ENCODE measurements around the gene CDKAL1.
A peak's percentile ranks its signal among the peaks of the same experiment; 100 is the strongest.
"Not testable (repeated sequence)": the region's sequence is repeated elsewhere in the genome, so short reads cannot be mapped to it uniquely, and the experiment has no call there.

CDKAL1 gene

GRCh38 chr6:20708367-20709124, 174.3 kb downstream of the CDKAL1 start:
- DNase-seq (ENCODE audit: low read depth) = peak; percentile 12

GRCh38 chr6:20709451-20709850, 175.2 kb downstream of the CDKAL1 start:
- no peak for DNase-seq (ENCODE audit: low read depth)

- no peak for DNase-seq (ENCODE audit: low read depth)
Observed at GRCh38 chr6:20710341-20710740, 176.1 kb downstream of the CDKAL1 start.

- DNase-seq (ENCODE audit: low read depth) = no peak
Observed at GRCh38 chr6:20711518-20711917, 177.3 kb downstream of the CDKAL1 start.

- no peak for DNase-seq (ENCODE audit: low read depth)
Observed at GRCh38 chr6:20712011-20712410, 177.8 kb downstream of the CDKAL1 start.

GRCh38 chr6:20715135-20715806, 181.0 kb downstream of the CDKAL1 start:
- no peak for DNase-seq (ENCODE audit: low read depth)

- DNase-seq (ENCODE audit: low read depth) = no peak
Observed at GRCh38 chr6:20716865-20717264, 182.6 kb downstream of the CDKAL1 start.

GRCh38 chr6:20717743-20718142, 183.5 kb downstream of the CDKAL1 start:
- no peak for DNase-seq (ENCODE audit: low read depth)

GRCh38 chr6:20718705-20719653, 184.7 kb downstream of the CDKAL1 start:
- DNase-seq (ENCODE audit: low read depth) = no peak

- DNase-seq (ENCODE audit: low read depth) = no peak
Observed at GRCh38 chr6:20719980-20720379, 185.7 kb downstream of the CDKAL1 start.

GRCh38 chr6:20721121-20721520, 186.9 kb downstream of the CDKAL1 start:
- not testable (repeated sequence) for DNase-seq (ENCODE audit: low read depth)

GRCh38 chr6:20722455-20722854, 188.2 kb downstream of the CDKAL1 start:
- no peak for DNase-seq (ENCODE audit: low read depth)

- DNase-seq (ENCODE audit: low read depth) = no peak
Observed at GRCh38 chr6:20723236-20723635, 189.0 kb downstream of the CDKAL1 start.

GRCh38 chr6:20724443-20725190, 190.4 kb downstream of the CDKAL1 start:
- no peak for DNase-seq (ENCODE audit: low read depth)

- DNase-seq (ENCODE audit: low read depth) = not testable (repeated sequence)
Observed at GRCh38 chr6:20725235-20725634, 191.0 kb downstream of the CDKAL1 start.

- no peak for DNase-seq (ENCODE audit: low read depth)
Observed at GRCh38 chr6:20729086-20729485, 194.8 kb downstream of the CDKAL1 start.

- not testable (repeated sequence) for DNase-seq (ENCODE audit: low read depth)
Observed at GRCh38 chr6:20732362-20732761, 198.1 kb downstream of the CDKAL1 start.

GRCh38 chr6:20732896-20733295, 198.6 kb downstream of the CDKAL1 start:
- no peak for DNase-seq (ENCODE audit: low read depth)

- DNase-seq (ENCODE audit: low read depth) = no peak
Observed at GRCh38 chr6:20737912-20738311, 203.7 kb downstream of the CDKAL1 start.

- DNase-seq (ENCODE audit: low read depth) = no peak
Observed at GRCh38 chr6:20740088-20740487, 205.8 kb downstream of the CDKAL1 start.

GRCh38 chr6:20740727-20741126, 206.5 kb downstream of the CDKAL1 start:
- DNase-seq (ENCODE audit: low read depth) = no peak

GRCh38 chr6:20741490-20741889, 207.2 kb downstream of the CDKAL1 start:
- DNase-seq (ENCODE audit: low read depth) = no peak
